Stimulated activated CD4-positive, alpha-beta T cell treated with anti-CD3 and anti-CD28 coated beads, TNF-alpha, amount 100 ng/mL, for 1 hour (primary cell): ENCODE data around the gene PRKCH.

Source experiments
- DNase-seq, 3 donors: peaks; one replicate each; pipeline ENCODE4 v3.0.0-alpha.2; 2020; ENCODE audit warnings: low read depth in 3 of 3, low spot score in 1 of 3

The PRKCH gene

GRCh38 chr14:61321385-61322010, at the start of gene PRKCH:
Gene PRKCH, plus strand, starts transcription at chr14:61321579. Its CDS starts 523 bp downstream, at chr14:61322102.
- peak; percentile 66 to 67 (median 67) for DNase-seq

GRCh38 chr14:61277232-61277631, 44.1 kb upstream of the PRKCH start:
- DNase-seq = no peak

- no peak for DNase-seq
Measured at GRCh38 chr14:61277784-61278183, 43.6 kb upstream of the PRKCH start.

- DNase-seq = no peak
Measured at GRCh38 chr14:61279082-61279481, 42.3 kb upstream of the PRKCH start.

GRCh38 chr14:61280092-61280525, 41.3 kb upstream of the PRKCH start:
- DNase-seq = peak in 1 of 3 donors; percentile 8

- DNase-seq = peak; percentile 45 to 75 (median 67)
Measured at GRCh38 chr14:61280526-61281185, 40.7 kb upstream of the PRKCH start.

GRCh38 chr14:61281186-61281947, 40.0 kb upstream of the PRKCH start, which contains the start of gene TMEM30B:
Gene TMEM30B, minus strand, starts transcription at chr14:61281338. Its CDS starts 191 bp downstream, at chr14:61281147.
- DNase-seq = peak in 2 of 3 donors; percentile 6 to 13

GRCh38 chr14:61281948-61282275, 39.5 kb upstream of the PRKCH start:
- no peak for DNase-seq

GRCh38 chr14:61282746-61283145, 38.6 kb upstream of the PRKCH start:
- no peak for DNase-seq

- no peak for DNase-seq
Measured at GRCh38 chr14:61284001-61284400, 37.4 kb upstream of the PRKCH start.

GRCh38 chr14:61285364-61285763, 36.0 kb upstream of the PRKCH start:
- DNase-seq = no peak

- no peak for DNase-seq
Measured at GRCh38 chr14:61287196-61287595, 34.2 kb upstream of the PRKCH start.

- DNase-seq = no peak
Measured at GRCh38 chr14:61288228-61288627, 33.2 kb upstream of the PRKCH start.

GRCh38 chr14:61288720-61289119, 32.7 kb upstream of the PRKCH start:
- DNase-seq = no peak

GRCh38 chr14:61290701-61291100, 30.7 kb upstream of the PRKCH start:
- no peak for DNase-seq

GRCh38 chr14:61296151-61296550, 25.2 kb upstream of the PRKCH start:
- no peak for DNase-seq

GRCh38 chr14:61296719-61297502, 24.5 kb upstream of the PRKCH start:
- no peak for DNase-seq

- DNase-seq = no peak
Measured at GRCh38 chr14:61297581-61297980, 23.8 kb upstream of the PRKCH start.

GRCh38 chr14:61298824-61299223, 22.6 kb upstream of the PRKCH start:
- no peak for DNase-seq

- no peak for DNase-seq
Measured at GRCh38 chr14:61300209-61300608, 21.2 kb upstream of the PRKCH start.

- DNase-seq = no peak
Measured at GRCh38 chr14:61300754-61301153, 20.6 kb upstream of the PRKCH start.
